Neuronal stem cell (in vitro differentiated cells): Measurements from ENCODE around the gene AMOTL2.
A peak's percentile ranks its signal among the peaks of the same experiment; 100 is the strongest.

Experiments used
- DNase-seq: peaks from one replicate; pipeline ENCODE4 v3.0.0-alpha.2; 2013; ENCODE audit warnings: low spot score
- H2AFZ ChIP-seq: one replicate; pipeline ENCODE4 v1.6.1; 2013; ENCODE audit warnings: mild to moderate bottlenecking, low read length, inconsistent platforms
- H2AK5ac ChIP-seq: 2 replicates; pipeline ENCODE4 v1.6.1; 2013; ENCODE audit warnings: low read depth, mild to moderate bottlenecking, inconsistent platforms, low read length, moderate library complexity, mixed read lengths
- H2BK120ac ChIP-seq: 2 replicates; pipeline ENCODE4 v1.6.1; 2013; ENCODE audit warnings: low read depth, mild to moderate bottlenecking, inconsistent platforms, low read length, moderate library complexity, mixed read lengths
- H2BK12ac ChIP-seq: one replicate; pipeline ENCODE4 v1.6.1; 2013; ENCODE audit warnings: low read length, inconsistent platforms
- H2BK15ac ChIP-seq: 2 replicates; pipeline ENCODE4 v1.6.1; 2013; ENCODE audit warnings: mild to moderate bottlenecking, low read length, inconsistent platforms, mixed read lengths
- H2BK5ac ChIP-seq: one replicate; pipeline ENCODE4 v1.6.1; 2013; ENCODE audit warnings: inconsistent platforms, mild to moderate bottlenecking, low read length, moderate library complexity
- H3K14ac ChIP-seq: one replicate; pipeline ENCODE4 v1.6.1; 2013; ENCODE audit warnings: low read length, inconsistent platforms
- H3K18ac ChIP-seq: 2 replicates; pipeline ENCODE4 v1.6.1; 2013; ENCODE audit warnings: low read length, inconsistent platforms
- H3K23ac ChIP-seq: 2 replicates; pipeline ENCODE4 v1.6.1; 2013; ENCODE audit warnings: low read depth, mild to moderate bottlenecking, mixed read lengths, low read length, inconsistent platforms; ENCODE audit not compliant: poor library complexity
- H3K27ac ChIP-seq: replicated peaks from 3 replicates; pipeline ENCODE4 v1.5.1; 2013; ENCODE audit warnings: low read length, inconsistent platforms
- H3K27me3 ChIP-seq, 3 experiments: 2 replicates each; pipeline ENCODE4 v1.6.1; 2013; ENCODE audit warnings: low read length in 3 of 3, mild to moderate bottlenecking in 2 of 3, inconsistent platforms in 1 of 3, low read depth in 1 of 3, mixed read lengths in 1 of 3, moderate library complexity in 1 of 3; ENCODE audit not compliant: control insufficient read depth in 3 of 3, insufficient read depth in 3 of 3
- H3K36me3 ChIP-seq, 2 donors: replicated peaks in 1 of 2; 2 replicates each; pipeline ENCODE4 v1.6.1; 2013; ENCODE audit warnings: low read length in 2 of 2; ENCODE audit not compliant: control insufficient read depth in 2 of 2, insufficient read depth in 2 of 2
- H3K4ac ChIP-seq: 2 replicates; pipeline ENCODE4 v1.6.1; 2013; ENCODE audit warnings: inconsistent platforms, mild to moderate bottlenecking, low read length, moderate library complexity
- H3K4me1 ChIP-seq, 2 donors: 1 replicate in 1 of 2; 2 replicates in 1 of 2; pipeline ENCODE4 v1.6.1; 2013; ENCODE audit warnings: low read length in 2 of 2, low read depth in 1 of 2; ENCODE audit not compliant: control insufficient read depth in 2 of 2, insufficient read depth in 1 of 2
- H3K4me2 ChIP-seq: one replicate; pipeline ENCODE4 v1.6.1; 2013; ENCODE audit warnings: mild to moderate bottlenecking, low read length, inconsistent platforms; ENCODE audit not compliant: insufficient read depth, poor library complexity, severe bottlenecking
- H3K4me3 ChIP-seq, 2 donors: 2 replicates each; pipeline ENCODE4 v1.5.1; 2013; ENCODE audit warnings: low read length in 2 of 2, mild to moderate bottlenecking in 2 of 2, inconsistent platforms in 1 of 2, moderate library complexity in 1 of 2
- H3K79me1 ChIP-seq: one replicate; pipeline ENCODE4 v1.6.1; 2013; ENCODE audit warnings: low read depth, mild to moderate bottlenecking, inconsistent platforms, low read length, moderate library complexity
- H3K9ac ChIP-seq: one replicate; pipeline ENCODE4 v1.6.1; 2013; ENCODE audit warnings: mild to moderate bottlenecking, low read depth, low read length, inconsistent platforms; ENCODE audit not compliant: poor library complexity
- H3K9me3 ChIP-seq, 2 donors: replicated peaks in 1 of 2; 2 replicates each; pipeline versions ENCODE3 to v1.6.1; 2013; ENCODE audit warnings: low read length in 2 of 2, mild to moderate bottlenecking in 2 of 2, inconsistent platforms in 1 of 2, low read depth in 1 of 2, mixed read lengths in 1 of 2, moderate library complexity in 1 of 2; ENCODE audit not compliant: control insufficient read depth in 2 of 2, insufficient read depth in 1 of 2
- H4K8ac ChIP-seq: one replicate; pipeline ENCODE4 v1.6.1; 2013; ENCODE audit warnings: low read depth, mild to moderate bottlenecking, inconsistent platforms, low read length, moderate library complexity
- H4K91ac ChIP-seq: one replicate; pipeline ENCODE4 v1.6.1; 2013; ENCODE audit warnings: low read length, low read depth, mild to moderate bottlenecking, inconsistent platforms; ENCODE audit not compliant: poor library complexity
- WGBS, 2 donors: extraction: QIAGEN DNeasy Blood & Tissue Kit; methylation state at CpG; one replicate each; pipeline ENCODE4 v1.1.7; 2013; ENCODE audit warnings: missing lambda C conversion rate in 2 of 2, mixed read lengths in 1 of 2; ENCODE audit not compliant: insufficient read length in 2 of 2, insufficient replicate concordance in 1 of 2; ENCODE audit errors: extremely low coverage in 2 of 2; 5-methylcytosine and 5-hydroxymethylcytosine counted together

AMOTL2 gene

GRCh38 chr3:134371542-134372324, 2.5 kb downstream of the AMOTL2 start:
- H2BK5ac ChIP-seq = no peak overlapping the region
- peaks cover 19 to 52% of the 10 kb centered on the region in 2 donors for H3K4me1 ChIP-seq
- WGBS, 2 donors = no CpG with 5 or more reads among the region's 7 CpGs
- H2BK120ac ChIP-seq = no peak overlapping the region
- H4K91ac ChIP-seq = no peak overlapping the region
- peak overlapping the region; percentile 97 to 99 for H3K4me3 ChIP-seq
- no peak overlapping the region for H3K23ac ChIP-seq
- H3K9me3 ChIP-seq = no peaks in the 10 kb centered on the region
- no peak overlapping the region for H2BK15ac ChIP-seq
- no peak overlapping the region for H3K9ac ChIP-seq
- H3K27ac ChIP-seq = peak overlapping the region; percentile 7
- no peak overlapping the region for H4K8ac ChIP-seq
- peaks cover 47 to 59% of the 10 kb centered on the region in 2 donors for H3K36me3 ChIP-seq
- no peak overlapping the region for H2AK5ac ChIP-seq
- no peak overlapping the region for H2AFZ ChIP-seq
- H2BK12ac ChIP-seq = no peak overlapping the region
- H3K4me2 ChIP-seq = peak overlapping the region; percentile 65
- no peak overlapping the region for H3K18ac ChIP-seq
- peaks cover 7% of the 10 kb centered on the region for H3K79me1 ChIP-seq
- DNase-seq = no peak
- no peak overlapping the region for H3K4ac ChIP-seq
- H3K27me3 ChIP-seq = peaks cover 0 to 17% (median 4%) of the 10 kb centered on the region in 3 experiments
- no peak overlapping the region for H3K14ac ChIP-seq

- Histone ChIP-seq H3K79me1 (peaks cover 7% of the 10 kb centered on the region), H3K4me3 (peak overlapping the region in 1 of 2 donors; percentile 45), H3K9me3 (no peaks in the 10 kb centered on the region), H2AK5ac (no peak overlapping the region), H3K36me3 (peaks cover 55 to 68% of the 10 kb centered on the region in 2 donors), H4K91ac (no peak overlapping the region), H2BK12ac (no peak overlapping the region), H2BK15ac (no peak overlapping the region), H3K4me1 (peaks cover 19 to 58% of the 10 kb centered on the region in 2 donors), H3K27me3 (peaks cover 0 to 8% (median 0%) of the 10 kb centered on the region in 3 experiments), H3K27ac (peak overlapping the region; percentile 9), H2BK5ac (peak overlapping the region; percentile 35), H2AFZ (no peak overlapping the region), H2BK120ac (no peak overlapping the region), H3K4ac (no peak overlapping the region), H3K23ac (no peak overlapping the region), H3K18ac (peak overlapping the region; percentile 65), H4K8ac (no peak overlapping the region), H3K4me2 (peak overlapping the region; percentile 19), H3K9ac (peak overlapping the region; percentile 47), H3K14ac (peak overlapping the region; percentile 1)
- no peak for DNase-seq
- no CpG with 5 or more reads among the region's 34 CpGs for WGBS, 2 donors
Measured at GRCh38 chr3:134370611-134371531, 3.4 kb downstream of the AMOTL2 start.

DNA sequence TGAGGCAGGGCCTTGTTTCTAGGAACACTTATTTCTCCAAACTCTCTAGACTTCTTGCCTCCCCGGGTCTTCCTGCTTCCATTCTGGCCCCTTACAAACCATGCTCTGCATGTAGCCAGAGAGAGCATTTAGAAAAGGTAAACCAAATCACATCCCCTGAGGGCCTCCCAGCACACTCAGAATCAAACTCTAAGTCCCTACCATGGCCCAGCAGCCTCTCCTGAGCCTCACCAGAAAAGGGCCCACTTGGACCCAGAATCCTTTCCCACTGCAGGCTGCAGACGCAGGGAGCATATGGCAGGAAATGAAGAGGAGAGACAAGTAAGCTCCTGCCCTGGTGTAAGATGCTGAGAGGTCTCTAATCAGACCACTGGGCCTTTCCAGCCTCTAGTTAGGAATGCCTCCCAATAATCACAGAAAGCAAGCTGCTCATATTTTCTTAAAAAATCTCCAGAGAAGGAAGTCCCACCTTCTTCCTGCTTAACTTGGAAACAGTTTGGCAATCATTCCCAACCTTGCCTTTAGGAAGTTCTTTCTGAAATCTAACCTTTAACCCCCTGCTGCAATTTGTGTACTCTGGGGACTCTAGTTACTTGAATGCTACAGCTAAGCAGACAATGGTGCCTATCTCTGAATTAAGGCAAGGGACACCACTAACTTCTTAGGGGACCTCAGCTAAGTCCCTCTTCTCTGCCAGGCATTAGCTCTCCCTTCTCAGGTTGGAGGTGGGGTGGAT, 4.2 kb downstream of the AMOTL2 start:
- no CpG with 5 or more reads among the region's 2 CpGs for WGBS, 2 donors
- no peak overlapping the region for H2AK5ac ChIP-seq
- no peak overlapping the region for H2BK5ac ChIP-seq
- no peak overlapping the region for H3K27ac ChIP-seq
- peaks cover 17 to 60% of the 10 kb centered on the region in 2 donors for H3K4me1 ChIP-seq
- H3K4me2 ChIP-seq = no peak overlapping the region
- no peak overlapping the region for H2BK15ac ChIP-seq
- peaks cover 0 to under 1% (median 0%) of the 10 kb centered on the region in 3 experiments for H3K27me3 ChIP-seq
- no peak overlapping the region for H3K18ac ChIP-seq
- H2BK120ac ChIP-seq = no peak overlapping the region
- H3K23ac ChIP-seq = no peak overlapping the region
- peaks cover 63 to 76% of the 10 kb centered on the region in 2 donors for H3K36me3 ChIP-seq
- H3K4ac ChIP-seq = no peak overlapping the region
- no peak overlapping the region for H2AFZ ChIP-seq
- H3K9ac ChIP-seq = no peak overlapping the region
- H4K91ac ChIP-seq = no peak overlapping the region
- H3K4me3 ChIP-seq = no peak overlapping the region
- H2BK12ac ChIP-seq = no peak overlapping the region
- no peak overlapping the region for H3K14ac ChIP-seq
- DNase-seq = no peak
- no peaks in the 10 kb centered on the region for H3K9me3 ChIP-seq
- peaks cover 9% of the 10 kb centered on the region for H3K79me1 ChIP-seq
- H4K8ac ChIP-seq = no peak overlapping the region
